ENCODE measurements around the gene ARMC6.

Gene ARMC6

DNA sequence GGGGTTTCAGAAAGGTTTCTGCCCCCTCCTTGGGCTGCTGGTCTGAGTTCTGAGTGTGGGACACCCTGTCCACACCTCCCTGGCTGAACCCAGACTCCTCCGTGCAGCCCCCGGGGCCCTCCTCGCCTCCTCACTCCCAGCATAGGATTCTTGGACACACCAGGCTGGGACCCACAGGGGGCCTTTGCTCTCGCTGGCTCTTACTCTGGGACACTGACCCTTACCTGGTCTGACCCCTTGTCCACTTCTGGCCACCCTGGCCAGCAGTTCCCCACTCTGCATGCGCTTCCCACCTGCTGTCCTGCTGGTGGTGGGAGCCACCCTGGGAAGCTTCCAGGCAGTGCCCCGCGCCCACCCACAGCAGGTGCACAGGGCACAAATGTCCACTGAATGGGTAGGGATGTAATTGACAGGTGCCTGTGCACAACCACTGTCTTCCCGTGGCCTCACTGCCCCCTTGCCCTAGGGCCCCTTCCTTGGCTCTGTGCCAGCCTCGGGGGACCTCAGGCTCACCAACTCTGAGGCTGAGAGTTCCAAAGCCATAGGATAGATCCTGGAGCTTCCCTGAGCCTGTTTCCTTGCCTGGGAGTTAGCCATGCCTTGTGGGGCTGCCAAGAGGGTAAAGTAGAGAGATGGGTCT lies 23.4 kb downstream of the ARMC6 start:
- no peak for DNase-seq

DNA sequence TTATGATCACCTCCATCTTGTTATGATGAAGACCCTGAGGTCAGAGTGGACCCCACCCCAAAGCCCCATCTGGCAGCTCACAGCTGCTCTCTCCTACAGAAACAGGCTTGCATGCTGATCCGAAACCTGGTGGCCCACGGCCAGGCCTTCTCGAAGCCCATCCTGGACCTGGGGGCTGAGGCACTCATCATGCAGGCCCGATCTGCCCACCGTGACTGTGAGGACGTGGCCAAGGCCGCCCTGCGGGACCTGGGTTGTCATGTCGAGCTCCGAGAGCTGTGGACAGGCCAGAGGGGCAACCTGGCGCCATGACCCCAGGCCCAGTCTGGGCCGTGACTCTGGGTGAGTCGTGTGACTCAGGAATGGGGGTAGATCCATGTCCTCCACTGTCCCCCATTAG lies 23.9 kb downstream of the ARMC6 start:
- no peak for DNase-seq

DNA sequence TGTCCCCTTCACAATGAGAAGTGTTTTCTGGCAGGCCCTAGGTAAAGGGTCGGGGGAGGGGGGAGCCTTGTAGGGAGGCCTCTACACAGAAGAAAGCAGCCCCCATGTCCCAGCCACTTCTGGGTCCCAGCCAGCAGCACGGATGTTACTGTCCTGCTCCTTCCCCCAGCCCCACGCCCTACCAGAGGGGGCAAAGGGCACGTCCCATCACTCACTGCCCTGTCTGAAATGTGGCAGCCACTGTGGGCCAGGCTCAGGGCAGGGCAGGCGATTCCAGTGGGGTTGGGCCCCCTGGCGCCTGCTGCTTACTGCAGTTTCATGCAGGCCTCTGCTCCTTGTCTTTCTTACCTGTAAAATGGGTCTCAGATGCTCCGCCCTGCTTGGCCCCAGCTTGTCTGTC lies 24.3 kb downstream of the ARMC6 start:
- no peak for DNase-seq

DNA sequence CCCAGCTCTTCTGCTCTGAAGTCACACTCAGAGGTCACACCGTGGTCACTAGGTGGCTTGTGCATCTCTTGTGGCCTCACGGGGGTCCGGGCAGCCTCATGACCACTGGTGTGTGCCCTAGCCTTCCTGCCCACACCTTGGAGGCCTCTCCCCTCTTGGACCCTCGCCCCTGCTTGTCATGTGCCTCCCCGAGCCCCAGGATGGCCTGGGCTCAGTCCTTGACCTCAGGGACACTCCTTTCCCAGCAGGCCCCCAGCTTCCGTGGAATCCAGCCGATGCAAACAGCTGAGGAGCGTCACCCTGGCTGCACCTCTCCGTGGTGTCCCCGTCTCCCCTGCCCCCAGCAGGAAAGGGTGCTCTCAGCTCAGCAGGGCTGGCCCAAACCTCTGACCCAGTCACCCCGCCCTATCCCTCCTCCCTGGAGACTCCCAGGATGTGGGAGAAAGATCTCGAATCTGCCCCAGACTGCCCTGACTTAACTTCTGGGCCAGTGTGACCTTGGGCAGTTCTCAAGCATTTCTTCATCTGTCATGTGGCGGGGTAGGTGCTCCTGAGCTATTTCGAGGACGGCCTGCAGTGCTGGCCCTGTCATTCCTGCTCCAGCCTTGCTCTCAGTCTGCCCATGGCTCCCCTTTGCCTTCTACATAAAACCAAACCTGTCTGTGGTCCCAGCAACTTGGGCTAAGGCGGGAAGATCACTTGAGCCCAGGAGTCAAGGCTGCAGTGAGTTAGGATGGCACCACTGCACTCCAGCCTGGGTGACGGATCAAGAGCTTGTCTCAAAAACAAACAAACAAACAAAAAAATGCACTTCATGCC lies 25.8 kb downstream of the ARMC6 start:
- DNase-seq = no peak

DNA sequence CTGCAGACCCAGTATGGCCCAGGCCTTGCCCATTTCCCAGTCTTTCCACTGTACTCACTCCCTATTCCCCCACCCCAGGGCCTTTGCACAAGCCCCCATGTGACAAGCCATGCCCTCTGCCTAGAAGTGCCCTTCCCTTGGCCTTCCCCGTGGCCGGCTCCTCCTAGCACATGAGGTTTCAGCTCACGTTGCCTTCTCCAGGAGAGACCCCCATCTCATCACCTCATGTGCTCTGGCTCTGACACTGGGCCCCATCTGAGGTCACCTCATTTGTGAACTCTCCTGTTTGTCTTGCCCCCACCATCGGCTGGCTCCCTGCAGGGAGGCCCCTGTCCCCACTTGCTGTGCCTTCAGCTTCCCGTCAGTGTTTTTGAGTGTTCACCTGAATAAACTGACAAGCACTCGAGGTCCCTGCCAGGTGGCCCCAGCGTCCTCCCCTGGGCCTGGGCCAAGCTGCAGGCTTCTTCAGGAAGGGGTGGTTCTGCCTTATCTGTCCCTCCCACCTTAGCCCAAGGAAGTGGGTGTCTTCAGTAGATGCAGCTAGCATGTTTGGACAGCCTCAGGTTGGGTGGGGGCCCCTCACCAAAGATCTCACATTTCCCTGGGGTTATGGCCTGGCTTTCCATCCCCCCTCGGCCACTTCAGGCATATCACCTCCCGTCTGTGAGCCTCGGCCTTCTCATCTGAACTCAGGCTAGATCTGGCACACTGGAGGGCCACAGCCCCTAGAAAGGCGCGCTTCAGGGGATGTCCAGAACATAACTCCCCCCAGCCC lies 26.6 kb downstream of the ARMC6 start:
- no peak for DNase-seq

DNA sequence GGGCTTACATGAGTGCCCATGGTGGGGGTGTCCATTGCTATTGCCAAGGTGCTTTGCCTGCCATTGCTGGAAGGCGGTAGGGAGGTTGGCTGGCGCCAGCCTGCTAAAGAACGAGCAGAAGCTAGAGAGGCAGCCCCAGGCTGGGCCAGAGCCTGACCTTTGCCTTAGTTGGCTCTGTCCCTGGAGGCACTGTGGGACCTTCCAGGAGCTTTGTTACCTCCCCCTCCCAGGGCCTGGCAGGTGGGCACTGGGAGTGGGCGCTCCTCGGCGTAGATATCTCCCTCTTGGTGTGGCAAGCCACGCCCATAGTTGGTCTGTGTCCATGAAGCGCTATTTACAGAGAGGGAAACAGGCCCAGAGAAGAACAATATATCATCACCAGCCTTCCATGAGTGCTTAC lies 28.1 kb downstream of the ARMC6 start:
- no peak for DNase-seq

DNA sequence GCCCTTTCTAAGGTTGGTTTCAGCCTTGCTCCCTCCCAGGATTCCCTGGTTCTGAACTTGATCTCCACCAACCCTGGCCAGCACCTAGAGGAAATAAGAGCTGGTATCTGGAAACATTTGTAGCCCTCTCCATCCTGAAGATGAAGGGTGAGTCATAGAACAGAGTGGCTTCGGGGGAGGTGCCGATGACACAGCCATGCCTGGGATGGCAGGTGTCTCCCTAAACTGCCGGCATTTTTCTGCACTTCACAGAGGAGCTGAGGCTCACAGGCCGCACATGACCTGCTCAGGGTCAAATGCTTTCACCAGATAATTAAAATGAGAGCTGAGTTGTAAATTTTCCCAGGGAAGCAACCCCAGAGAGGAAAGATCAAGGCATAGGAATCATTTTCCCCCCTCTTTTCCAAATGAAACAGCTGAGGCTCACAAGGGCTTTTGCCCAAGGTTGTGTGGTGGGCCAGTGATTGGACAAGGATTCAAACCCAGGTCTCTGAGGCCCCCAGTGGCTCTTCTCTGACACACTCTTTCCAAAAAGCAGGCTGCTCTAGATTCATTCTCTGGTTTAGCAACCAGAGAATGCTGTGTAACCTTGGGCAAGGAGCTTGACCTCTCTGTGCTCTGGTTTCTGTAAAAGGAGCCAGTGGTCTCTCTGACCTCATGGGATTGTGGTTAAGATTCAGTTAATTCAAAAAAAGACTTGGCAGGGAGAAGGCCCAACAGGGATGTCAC lies 29.2 kb downstream of the ARMC6 start:
- DNase-seq = no peak

DNA sequence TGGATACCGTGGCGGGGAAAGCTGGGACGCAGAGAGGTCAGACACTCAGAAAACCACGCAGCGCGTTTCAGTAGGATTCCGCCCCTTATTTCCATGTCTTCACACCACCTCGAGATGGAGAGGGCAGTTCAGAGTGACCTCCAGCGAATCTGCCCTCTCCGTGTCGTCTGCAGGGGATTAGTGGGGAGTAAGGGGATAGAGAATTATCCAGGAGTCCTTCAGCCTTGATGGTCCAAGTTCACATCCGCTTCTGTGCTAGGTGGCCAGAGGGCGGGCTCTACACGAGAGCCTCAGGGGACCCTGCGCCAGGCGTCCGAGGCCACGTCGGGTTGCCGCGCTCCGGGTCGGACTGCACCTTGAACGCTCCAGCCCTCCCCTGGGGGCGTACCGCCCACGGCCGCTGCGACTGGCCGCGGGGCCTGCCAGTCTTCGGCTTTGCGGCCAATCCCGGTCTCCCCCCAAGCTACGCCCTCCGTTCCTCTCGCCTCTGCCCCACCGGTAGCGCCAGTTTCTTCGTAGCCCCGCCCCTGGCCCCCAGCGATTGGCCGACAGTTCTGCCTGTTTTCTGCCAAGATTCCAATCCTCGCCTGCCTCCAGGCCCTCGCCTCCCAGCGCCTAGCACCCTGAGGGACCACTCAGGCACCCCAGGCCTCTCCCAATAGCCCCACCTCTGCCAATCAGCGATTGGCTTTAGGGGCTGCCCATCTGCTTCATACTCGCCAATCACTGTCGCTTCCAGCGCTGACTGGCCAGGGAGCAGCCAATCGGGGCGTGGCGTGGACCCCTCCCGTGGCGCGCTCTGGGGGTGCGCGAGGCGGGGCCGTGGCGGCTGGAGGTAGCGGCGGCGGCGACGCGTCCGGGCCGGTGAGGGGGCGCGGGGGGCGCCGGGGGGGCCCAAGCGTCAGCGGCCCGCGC lies 30.0 kb downstream of the ARMC6 start, which contains the start of gene SLC25A42:
TSS of gene SLC25A42 (plus strand) at position 812 of the 915 bp plus-strand sequence. CDS start 32,131 bp downstream, outside the sequence.
- peak; percentile 94 for DNase-seq

DNA sequence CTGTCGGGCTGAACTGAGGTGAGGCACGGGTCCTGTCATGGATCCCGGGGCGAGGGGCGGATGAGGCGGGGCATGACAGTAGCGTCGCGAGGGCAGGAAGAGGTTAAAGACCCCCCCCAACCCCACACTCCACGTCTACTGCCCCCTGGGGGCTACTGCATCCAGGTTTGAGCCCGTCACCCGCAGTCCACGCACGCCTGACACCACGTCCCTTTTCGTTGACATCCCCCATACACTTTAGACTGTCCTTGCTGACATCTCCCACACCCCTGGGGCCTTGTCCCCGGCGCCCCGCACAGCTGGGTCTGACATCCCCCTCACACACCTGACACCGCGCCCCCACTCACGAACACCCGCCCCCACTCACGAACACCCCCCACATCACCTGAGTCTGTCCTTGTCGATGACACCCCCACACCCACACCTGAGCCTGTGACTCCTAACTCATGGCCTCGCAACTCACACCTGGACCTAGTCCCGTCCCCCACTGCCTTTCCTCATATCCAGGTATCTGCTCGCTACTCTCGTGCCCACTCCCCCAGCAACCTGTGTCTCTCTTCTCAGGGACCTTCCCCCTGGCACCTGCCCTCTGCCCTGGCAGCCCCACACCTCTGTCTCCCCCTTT lies 30.8 kb downstream of the ARMC6 start:
- no peak for DNase-seq

DNA sequence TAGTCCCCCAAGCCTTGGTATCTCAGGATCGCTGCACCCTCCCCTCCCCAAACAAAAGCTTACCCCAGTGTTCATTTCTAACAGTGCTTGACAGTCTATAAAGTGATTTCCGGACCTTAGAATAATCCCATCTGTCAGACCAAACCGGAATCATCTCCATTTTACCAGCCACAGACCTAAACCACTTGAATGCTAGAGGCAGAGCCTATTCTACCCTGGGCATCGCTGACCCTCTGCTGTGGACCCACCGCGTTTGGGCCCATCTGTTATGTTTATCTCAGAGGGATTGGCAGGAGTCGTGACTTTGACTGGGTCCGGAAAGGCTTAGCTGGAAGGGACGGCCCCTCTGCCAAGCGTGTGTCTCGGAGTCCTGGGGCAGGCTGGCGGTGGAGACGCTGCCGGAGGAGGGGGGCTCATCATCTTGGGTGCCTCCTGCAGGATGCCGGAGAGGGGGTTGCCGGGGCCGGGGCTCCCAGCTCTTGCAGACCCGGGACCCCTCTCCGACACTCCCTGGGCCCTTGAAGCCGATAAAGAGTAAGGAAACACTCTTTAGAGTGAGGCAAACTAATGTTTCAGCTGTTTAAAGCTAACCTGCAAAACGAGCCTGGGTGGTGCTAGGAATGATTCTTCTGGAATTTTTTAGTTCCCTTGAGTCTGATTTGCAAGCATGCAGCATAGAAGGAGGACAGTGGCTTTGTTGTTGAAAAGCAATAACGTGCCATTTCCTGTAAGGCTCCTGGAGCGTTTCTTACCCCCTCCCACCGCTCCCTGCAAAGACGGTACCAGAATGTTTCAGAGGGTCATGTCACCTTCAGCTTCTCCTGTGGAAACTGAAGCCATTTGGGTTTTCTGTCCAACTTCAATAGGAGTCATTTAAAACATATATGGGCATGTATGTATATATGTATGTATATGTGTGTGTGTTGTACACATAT lies 31.7 kb downstream of the ARMC6 start:
- no peak for DNase-seq

DNA sequence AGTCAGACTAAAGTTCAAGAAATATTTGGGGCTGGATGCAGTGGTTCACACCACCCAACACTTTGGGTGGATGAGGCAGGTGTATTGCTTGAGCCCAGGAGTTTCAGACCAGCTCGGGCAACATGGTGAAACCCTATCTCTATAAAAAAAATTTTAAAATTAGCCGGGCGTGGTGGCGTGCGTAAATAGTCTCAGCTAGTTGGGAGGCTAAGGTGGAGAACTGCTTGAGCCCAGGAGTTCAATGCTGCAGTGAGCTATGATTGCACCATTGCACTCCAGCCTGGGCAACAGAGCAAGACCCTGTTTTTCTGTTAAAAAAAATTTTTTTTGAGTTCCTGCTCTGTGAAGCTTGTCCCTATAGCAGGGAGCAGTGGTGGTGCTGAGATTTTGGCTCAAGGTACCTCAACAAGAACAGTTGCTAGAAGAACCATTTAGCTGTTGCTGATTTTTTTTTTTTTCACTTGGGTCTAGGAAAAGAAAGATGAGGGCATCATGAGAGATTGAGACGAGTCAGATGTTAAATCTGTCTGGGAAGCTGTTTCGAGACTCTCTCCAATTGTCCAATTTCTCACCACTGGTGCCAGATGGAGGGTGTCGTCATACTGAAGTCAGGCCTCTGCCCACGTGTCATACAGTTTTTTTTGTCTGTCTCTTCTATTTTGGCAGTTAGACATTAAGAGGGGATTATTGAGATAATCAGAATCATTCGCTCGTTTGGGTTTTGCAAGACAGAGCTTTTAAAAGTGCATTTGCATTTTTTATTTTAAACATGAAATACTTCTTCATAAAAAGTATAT lies 34.1 kb downstream of the ARMC6 start:
- DNase-seq = no peak

DNA sequence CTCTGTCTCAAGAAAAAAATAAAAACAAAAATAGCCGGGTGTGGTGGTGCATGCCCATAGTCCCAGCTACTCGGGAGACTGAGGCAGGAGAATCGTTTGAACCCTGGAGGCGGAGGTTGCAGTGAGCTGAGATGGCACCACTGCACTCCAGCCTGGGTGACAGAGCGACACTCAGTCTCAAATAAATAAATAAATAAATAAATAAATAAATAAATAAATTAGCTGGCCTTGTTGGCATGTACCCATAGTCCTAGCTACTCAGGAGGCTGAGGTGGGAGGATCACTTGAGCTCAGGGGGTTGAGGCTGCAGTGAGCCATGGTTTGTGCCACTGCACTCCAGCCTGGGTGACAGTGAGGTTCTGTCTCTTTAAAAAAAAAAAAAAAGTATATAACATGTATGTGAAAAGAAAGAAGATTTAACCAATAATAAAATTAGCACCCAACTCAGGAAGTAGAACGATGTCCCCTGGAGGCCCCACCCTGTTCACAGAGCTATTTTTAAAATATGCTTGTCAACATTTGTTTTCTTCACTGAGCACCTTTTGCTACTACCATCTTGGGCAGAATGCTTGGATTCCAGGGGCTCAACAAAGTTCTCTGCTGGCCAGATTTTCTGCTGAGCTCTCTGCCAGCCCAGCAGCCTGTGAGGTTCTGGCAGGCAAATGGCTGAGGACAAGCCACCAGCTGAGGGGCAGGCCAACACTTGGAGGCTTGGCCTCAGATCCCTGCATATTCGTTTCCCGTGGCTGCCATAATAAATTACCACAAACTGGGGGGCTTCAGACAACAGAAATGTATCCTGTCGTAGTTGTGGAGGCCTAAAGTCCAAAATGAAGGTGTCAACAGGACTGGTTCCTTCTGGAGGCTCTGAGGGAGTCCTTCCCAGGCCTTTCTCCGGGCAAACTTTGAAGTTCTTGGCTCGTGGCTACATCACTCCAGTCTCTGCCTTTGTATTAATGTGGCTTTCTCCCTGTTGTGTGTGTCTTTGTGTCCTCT lies 35.6 kb downstream of the ARMC6 start:
- no peak for DNase-seq

DNA sequence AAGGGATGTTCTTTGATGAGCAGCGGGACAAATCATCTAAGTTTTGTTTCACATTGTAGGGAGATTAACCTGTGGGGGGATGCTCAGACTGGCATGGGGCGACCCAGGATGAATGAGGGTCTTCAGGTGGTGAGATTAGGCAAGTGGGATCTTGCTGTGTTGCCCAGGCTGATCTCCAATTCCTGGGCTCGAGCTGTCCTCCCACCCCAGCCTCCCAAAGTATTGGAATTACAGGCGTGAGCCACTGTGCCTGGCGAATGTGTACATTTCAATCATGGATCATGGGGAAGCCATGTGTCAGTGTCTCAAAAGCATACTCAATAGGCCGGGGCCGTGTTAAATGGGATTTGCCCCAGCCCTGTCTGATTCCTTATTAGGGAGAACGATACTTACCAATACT lies 38.5 kb downstream of the ARMC6 start:
- no peak for DNase-seq

DNA sequence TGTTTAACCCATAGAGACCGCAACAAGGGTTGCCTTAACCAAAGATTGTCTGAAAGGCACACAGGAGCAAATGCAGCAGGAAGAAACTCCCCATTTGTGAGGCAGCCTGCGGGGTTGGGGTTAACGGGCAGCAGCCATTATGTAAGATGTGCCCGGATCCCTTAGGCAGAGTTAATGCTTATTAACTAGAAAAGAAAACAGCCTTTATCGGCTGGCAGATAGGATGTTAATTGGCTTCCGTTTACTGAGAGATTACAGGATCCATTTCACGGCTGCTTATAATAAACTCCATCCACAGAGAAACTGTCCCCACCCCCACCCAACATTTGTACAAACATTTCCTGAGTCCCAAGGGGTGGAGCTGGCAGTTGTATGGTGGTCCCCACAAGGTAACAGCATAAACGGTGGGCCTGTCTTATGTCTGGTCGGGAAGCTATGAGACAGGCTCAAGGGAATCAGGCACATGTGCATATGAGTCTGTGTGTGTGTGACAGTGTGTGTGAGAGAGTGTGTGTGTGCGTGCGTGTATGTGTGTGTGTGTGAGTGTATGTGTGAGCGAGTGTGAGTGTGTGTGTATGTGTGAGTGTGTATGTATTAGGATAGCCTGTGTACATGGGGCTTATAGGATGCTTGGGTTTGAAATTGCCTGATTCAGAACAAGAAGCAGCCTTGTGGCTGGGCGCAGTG lies 40.9 kb downstream of the ARMC6 start:
- DNase-seq = no peak

DNA sequence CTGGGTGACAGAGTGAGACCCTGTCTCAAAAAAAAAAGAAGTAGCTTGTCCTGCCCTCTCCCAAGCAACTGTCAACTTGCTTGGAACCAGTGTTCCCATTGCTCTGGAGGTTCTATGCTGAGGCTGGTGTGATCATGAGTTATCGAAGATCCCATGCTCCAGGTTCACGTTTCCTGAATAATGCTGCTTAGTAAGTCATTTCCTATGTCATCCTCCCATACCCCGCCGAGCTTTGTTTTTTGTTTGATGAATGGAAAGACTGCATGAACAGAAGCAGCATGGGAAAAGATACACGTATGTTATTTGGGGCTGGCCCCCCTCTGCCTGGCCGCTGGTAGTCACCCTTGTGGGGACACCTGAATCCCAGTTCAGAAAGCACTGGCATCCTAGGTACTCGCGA lies 41.7 kb downstream of the ARMC6 start:
- DNase-seq = no peak

DNA sequence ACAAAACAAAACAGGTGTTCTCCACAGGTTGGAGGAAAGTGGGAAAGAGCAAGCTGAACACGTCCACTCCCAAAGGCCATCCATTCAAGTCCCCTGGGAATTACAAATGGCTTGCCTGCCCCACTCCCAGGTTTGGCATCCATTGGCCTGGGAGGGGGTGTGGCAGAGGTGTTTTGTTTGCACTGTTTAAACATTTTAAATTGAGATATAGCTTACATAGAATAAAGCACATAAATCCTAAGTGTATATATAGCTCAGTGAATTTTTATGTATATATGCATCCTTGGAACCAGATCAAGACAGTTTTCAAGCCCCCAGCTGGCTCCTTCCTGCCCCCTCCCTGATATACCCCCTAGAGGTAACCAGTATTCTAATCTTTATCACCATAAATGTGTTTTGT lies 43.1 kb downstream of the ARMC6 start:
- no peak for DNase-seq

DNA sequence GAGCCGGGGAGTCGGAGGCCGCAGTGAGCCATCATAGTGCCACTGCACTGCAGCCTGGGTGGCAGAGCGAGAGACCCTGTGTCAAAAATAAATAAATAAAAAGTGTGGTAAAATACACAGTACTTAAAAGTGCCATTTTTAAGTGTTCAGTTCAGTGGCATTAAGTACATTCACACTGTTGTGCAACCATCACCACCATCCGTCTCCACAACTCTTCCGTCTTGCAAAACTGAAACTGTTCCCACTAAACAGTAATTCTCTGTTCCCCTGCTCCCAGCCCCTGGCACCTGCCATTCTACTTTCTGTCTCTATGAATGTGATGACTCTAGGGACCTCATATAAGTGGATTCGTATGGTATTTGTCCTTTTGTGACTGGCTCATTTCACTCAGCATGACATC lies 43.7 kb downstream of the ARMC6 start:
- peak; percentile 31 to 43 for DNase-seq
